NCI-H1930 (cell line): ENCODE results near the gene ACY1.

ENCODE experiments used
- DNase-seq, 2 experiments: peaks; one replicate each; lab custom pipeline; 2025; lab: John Stamatoyannopoulos, UW

Gene ACY1

DNA sequence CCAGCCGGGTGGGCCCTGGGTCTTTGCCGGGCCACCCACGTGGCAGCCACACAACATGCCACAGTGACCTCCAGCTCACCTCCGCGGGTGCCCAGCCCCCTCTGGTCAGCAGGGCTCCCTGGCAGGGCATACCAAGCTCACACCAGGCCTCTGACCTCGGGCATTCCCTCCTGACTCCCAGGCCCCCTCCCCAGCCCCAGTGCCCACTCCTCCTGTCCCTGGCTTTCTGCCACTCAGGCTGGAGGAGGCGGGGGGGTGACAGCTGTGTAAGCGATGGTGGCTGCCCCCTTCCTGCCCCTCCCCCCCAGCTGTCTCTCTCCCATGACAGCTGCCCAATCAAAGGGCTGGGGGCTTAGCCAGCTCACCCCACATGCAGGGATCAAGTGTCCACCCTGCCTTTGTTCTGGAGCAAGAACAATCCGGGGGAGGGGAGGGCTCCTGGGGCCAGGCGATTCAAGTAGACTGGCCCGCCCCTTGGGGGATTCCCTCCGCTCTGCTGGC lies 19.3 kb upstream of the ACY1 start:
- no peak for DNase-seq

GRCh38 chr3:51964521-51964920 lies 18.8 kb upstream of the ACY1 start:
- no peak for DNase-seq

- no peak for DNase-seq
These were observed 17.3 kb upstream of the ACY1 start for GRCh38 chr3:51966016-51966415.

GRCh38 chr3:51966486-51966885 lies 16.8 kb upstream of the ACY1 start:
- no peak for DNase-seq

GRCh38 chr3:51966922-51967383 lies 16.4 kb upstream of the ACY1 start:
- DNase-seq, result no peak

GRCh38 chr3:51967384-51968169 lies 15.8 kb upstream of the ACY1 start, which contains the start of gene PCBP4:
Gene PCBP4, minus strand, starts transcription at chr3:51967454. Its CDS starts 6,214 bp downstream, at chr3:51961240.
- peak; percentile 20 to 44 for DNase-seq

DNA sequence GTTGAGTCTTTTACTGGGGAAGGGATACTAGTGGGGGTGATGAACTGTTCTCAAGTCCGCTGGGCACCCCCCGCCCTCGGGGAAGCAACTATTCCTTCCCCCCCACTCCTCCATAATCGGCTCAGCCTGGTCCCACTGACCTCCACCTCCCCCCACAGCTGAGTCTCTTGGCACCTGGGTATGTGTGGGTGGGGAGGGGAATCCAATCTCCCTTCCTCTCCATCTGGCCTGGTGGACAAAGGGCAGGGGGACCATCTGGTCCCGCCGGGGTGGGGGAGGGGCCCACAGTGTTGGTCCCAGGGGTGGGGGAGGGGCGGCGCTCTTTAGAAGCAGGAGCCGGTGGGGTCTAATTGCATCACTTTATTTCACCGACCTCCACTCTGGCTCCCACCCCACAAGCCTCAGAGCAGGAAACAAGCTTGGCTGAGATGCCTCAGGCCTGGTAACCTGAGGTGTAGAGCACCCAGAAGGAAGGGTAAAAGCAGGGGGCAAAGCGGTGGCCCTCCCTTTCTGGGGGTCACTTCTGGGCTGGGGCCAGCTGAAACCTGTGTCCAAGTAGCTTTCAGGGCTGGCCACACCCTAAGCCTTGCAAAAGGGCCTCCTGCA lies 15.1 kb upstream of the ACY1 start:
- no peak for DNase-seq

- DNase-seq, result no peak
These were observed 14.3 kb upstream of the ACY1 start for GRCh38 chr3:51968883-51969678.

DNA sequence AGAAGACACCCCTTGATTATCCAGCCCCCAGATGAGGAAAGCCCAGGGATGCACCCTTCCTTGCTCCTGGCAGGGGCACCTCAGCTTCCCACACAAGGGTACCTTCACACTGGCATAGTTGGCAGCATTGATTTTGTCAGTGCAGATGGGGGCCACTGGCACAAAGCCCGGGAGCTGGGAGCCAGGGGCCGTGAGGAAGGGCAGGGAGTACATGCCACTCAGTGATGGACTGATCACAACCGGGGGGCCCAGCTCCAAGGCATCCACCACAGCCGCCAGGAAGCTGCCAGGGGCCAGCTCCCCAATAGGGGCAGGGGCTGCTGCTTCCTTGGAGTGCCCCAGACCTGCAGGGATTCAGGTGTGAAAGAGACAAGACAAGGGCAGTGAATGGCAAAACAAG lies 13.5 kb upstream of the ACY1 start:
- DNase-seq, result no peak

GRCh38 chr3:51970606-51971300 lies 12.6 kb upstream of the ACY1 start:
- DNase-seq, result no peak

DNA sequence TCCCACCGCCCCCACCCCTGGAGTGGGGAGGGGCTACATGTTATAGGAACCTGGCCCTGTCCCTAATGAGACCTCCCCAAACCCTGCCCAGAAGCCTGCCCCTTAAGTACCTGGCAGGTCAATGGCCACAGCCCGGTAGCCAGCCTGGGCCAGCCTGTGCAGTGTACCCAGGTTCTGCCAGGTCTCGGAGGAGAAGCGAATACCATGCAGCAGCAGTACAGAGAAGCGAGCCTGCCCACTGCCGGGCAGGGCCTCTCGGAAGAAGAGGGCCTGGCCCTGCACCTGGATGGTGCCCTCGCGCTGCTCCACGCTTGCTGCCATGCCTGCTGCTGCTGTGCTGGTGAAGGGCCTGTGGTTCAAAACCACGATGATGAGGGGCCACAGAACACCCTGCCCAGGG lies 12.0 kb upstream of the ACY1 start:
- no peak for DNase-seq

DNA sequence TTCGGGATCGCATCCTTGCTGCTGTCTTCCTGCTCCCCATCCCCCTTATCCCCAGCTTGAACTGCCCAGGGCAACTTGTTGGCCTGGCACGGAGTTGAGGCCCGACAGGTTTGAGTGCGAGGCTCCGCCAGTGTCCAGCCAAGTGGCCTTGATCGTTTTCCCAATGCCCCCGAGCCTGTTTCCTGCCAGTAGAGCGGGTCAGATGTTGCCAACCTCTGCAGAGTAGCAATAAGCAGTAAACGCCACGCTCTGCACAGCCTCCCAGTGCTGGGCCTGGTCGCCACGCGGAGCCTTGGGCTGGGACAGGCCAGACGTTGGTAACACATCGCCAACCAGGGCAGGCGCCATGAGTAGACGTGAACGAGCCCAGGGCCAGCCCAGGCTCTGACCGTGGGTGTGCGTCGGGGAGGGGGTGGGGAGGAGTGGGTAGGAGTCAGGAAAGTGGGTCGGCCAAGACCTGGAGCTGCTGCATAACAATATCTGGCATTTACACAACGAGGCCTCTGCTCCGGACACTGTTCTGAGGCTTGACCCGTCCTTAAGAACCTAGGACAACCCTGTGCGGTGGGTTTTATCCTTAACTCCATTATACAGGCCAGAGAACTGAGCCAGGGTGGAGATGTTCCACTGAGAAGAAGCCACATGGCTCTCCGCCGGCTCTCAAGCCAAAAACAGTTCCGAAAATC lies 8.9 kb upstream of the ACY1 start:
- no peak for DNase-seq

GRCh38 chr3:51974963-51975851 lies 8.1 kb upstream of the ACY1 start, which contains the start of gene ABHD14A:
Gene ABHD14A, plus strand, starts transcription at chr3:51975064. Its CDS starts 72 bp downstream, at chr3:51975136.
- peak; percentile 38 to 63 for DNase-seq

- peak; percentile 14 to 44 for DNase-seq
These were observed 7.3 kb upstream of the ACY1 start for GRCh38 chr3:51975852-51976549.

DNA sequence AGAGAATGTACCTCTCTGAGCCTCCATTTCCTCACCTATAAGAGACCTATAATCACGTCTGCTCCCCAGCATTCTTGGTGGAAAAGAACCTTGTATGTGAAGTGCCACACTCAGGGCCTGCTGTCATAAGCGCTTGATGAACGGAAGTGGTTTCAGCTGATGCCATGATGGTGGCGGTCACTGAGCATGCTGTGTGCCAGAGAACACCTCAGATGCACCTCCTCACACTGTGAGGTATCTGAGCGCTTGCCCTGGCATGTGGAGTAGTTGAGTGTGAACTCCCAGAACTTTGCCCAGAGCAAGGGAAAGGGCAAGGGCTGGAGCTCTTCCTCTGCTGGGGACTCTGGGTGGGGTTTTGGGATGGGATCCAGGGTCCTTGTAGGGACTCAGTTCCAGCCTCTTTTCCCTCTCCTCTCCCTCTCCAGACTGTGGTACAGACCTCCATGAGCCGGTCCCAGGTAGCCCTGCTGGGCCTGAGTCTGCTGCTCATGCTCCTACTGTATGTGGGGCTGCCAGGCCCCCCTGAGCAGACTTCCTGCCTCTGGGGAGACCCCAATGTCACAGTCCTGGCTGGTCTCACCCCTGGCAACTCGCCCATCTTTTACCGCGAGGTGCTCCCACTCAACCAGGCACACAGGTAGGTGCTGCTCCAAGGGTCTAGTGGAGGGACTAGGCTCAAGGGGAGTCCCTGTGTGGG lies 5.7 kb upstream of the ACY1 start:
- no peak for DNase-seq

DNA sequence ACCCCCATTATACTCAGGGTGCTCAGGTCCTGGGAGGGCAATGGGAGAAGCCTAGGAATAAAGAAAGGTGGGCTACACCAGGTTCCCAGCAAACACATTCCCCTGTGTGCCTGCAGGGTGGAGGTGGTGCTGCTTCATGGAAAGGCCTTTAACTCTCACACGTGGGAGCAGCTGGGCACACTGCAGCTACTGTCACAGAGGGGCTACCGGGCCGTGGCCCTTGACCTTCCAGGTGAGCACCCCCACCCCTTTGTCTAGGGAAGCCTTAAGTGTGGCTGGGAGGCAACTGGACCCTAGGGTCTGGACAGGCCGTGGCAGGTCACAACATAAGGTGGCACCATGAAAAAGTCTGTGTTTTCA lies 5.2 kb upstream of the ACY1 start:
- DNase-seq, result no peak

GRCh38 chr3:51980253-51980652 lies 3.1 kb upstream of the ACY1 start:
- DNase-seq, result no peak

DNA sequence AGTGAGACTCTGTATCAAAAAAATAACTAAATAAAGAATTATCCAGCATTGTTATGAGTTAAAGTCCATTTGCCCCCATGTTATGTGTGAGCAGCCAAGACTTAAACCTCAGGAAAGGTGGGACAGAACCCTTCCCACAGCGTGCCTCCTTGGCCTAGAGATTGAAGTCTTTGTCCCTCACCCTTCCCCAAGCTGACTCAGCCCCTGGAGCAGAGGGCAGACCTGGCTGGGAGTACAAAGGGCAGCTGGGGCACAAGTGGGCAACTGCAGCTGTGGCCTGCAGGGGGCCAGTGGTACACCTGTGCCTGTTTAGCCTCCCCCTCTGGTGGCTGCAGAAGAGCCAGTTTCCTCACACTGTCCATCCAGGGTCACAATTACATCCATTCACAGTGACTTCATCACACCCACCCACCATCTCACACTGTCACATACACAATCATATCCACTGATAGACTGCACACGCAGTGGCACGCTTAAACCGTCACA lies 940 bp upstream of the ACY1 start:
- DNase-seq, result peak; percentile 11 to 20
